Neural progenitor cell (in vitro differentiated cells): ENCODE data around the gene PLXDC2.

Experiments
- CTCF ChIP-seq: fragments of 200-600 bp; sonication (generic); IDR thresholded peaks from 2 replicates; pipeline ENCODE4 v1.5.1; 2017; ENCODE audit warnings: antibody characterized with exemption, mild to moderate bottlenecking
- EZH2 ChIP-seq: fragments of 200-600 bp; sonication (generic); IDR thresholded peaks from 2 replicates; pipeline ENCODE4 v1.6.1; 2017; ENCODE audit warnings: antibody characterized with exemption, mild to moderate bottlenecking, moderate library complexity

GRCh38 chr10:20234579-20234978, 418.3 kb downstream of the PLXDC2 start:
- no peak for TF ChIP-seq CTCF
- no peak for TF ChIP-seq EZH2
